Breast epithelium (tissue), 4 donors: ENCODE results near the gene LRRC40. TPM values are rescaled to one million over a fixed set of nuclear protein-coding genes. Genes with fewer than 3 reads are reported as not detected.
A peak's percentile ranks its signal among the peaks of the same experiment; 100 is the strongest.

ENCODE experiments used
- DNase-seq, 2 donors: peaks; one replicate each; pipeline ENCODE4 v3.0.0-alpha.2; 2019; ENCODE audit warnings: low spot score in 2 of 2
- H3K27ac ChIP-seq, 2 donors: fragments of 200-600 bp; sonication (generic) in 1 of 2; one replicate each; pipeline ENCODE4 v1.5.1; 2016 to 2019; ENCODE audit warnings: mild to moderate bottlenecking in 1 of 2
- H3K27me3 ChIP-seq, 2 donors: fragments of 200-600 bp; sonication (generic) in 1 of 2; one replicate each; pipeline versions ENCODE4 v1.5.1 to v1.6.0; 2017 to 2019; ENCODE audit warnings: control low read depth in 1 of 2, mild to moderate bottlenecking in 1 of 2
- H3K36me3 ChIP-seq: fragments of 200-600 bp; one replicate; pipeline ENCODE4 v1.5.1; 2019
- H3K4me1 ChIP-seq, 2 donors: fragments of 200-600 bp; sonication (generic); one replicate each; pipeline ENCODE4 v1.5.1; 2016 to 2019; ENCODE audit warnings: control low read depth in 1 of 2
- H3K4me3 ChIP-seq, 3 donors: fragments of 200-600 bp; sonication (generic); 1 replicate in 2 of 3; 2 replicates in 1 of 3; pipeline ENCODE4 v1.5.1; 2016 to 2019; ENCODE audit warnings: mild to moderate bottlenecking in 3 of 3, moderate library complexity in 2 of 3
- H3K9me3 ChIP-seq, 2 donors: fragments of 200-600 bp; sonication (generic) in 1 of 2; one replicate each; pipeline ENCODE4 v1.5.1; 2016 to 2019; ENCODE audit warnings: control low read depth in 1 of 2
- POLR2A ChIP-seq: fragments of 450-650 bp; IDR thresholded peaks from one replicate; pipeline ENCODE4 v1.6.1; 2016; ENCODE audit warnings: antibody characterized with exemption, mild to moderate bottlenecking, moderate library complexity
- POLR2AphosphoS5 ChIP-seq, 3 donors: sonication (generic); formaldehyde crosslinking; IDR thresholded peaks; one replicate each; pipeline ENCODE4 v1.6.1; 2017; ENCODE audit warnings: antibody characterized with exemption in 3 of 3
- intact Hi-C: fragments of 100-400 bp; cut with DNase I; formaldehyde crosslinking; loops from one replicate; pipeline ENCODE4 v1.15.1; 2023; ENCODE audit warnings: low total_unique reads
- total RNA-seq, 3 donors: library from RNA; depleted of rRNA; stranded (reverse); fragments of >200 nt; gene quantifications; one replicate each; pipeline ENCODE4 v1.1.0, GENCODE V29; 2016
- TF ChIP-seq, protein P1 (sequence below), 3 donors: fragments of 450-650 bp; IDR thresholded peaks; one replicate each; pipeline ENCODE4 v1.5.1; 2016 to 2017; ENCODE audit warnings: antibody characterized with exemption in 3 of 3, mild to moderate bottlenecking in 3 of 3, moderate library complexity in 3 of 3

LRRC40 gene
- total RNA-seq, 3 donors from 2014 or later = 13.9 to 22.1 (median 15.4) TPM

DNA sequence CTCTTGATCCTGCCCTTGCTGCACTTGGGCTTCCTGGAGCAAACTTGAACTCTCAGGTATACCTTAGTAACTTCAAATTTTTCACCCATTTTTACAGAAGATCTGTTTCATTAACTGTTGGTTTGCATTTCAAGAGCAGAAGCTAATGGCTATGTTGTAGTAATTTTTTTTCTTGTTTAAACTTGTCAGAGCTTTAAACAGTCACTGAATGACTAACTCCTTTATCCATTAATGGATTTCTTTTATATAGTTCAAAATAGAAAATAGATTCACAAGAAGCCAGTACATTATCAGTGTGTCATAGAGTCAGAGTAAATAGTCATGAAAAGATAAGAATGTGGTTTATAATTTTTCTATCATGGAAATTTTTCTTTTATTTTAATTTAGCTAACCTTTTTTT lies 29.4 kb upstream of the LRRC40 start:
- Histone ChIP-seq H3K36me3 (peaks cover 7% of the 10 kb centered on the region), H3K27ac (no peak overlapping the region), H3K27me3 (no peaks in the 10 kb centered on the region), H3K4me1 (no peaks in the 10 kb centered on the region), H3K4me3 (no peak overlapping the region), H3K9me3 (no peaks in the 10 kb centered on the region)
- no peak for TF ChIP-seq POLR2AphosphoS5 (IDR thresholded peaks at IDR 0.05)
- no peak for DNase-seq
- intact Hi-C loops = no loop called here

DNA sequence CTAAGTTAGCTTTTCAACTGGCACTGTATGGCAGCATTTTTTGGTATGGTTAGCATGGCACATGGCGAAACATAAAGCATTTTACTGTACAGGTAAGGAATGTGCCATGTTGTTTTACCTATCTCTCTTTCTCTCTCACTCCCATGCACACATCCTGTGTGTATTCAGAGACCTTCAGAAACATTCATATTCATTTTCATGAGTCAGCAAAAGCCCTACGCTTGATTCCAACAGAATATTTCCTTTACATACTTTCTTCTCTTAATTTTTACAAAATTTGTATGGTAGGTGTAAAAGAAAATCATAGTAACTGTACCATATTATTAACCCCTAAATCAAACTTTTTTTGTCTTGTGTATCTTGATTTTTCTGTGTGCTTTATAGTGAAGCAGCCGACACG lies 26.1 kb upstream of the LRRC40 start:
- Histone ChIP-seq H3K4me3 (no peak overlapping the region), H3K27me3 (no peaks in the 10 kb centered on the region), H3K9me3 (no peaks in the 10 kb centered on the region), H3K27ac (no peak overlapping the region), H3K36me3 (peaks cover 7% of the 10 kb centered on the region), H3K4me1 (peaks cover 0 to 3% of the 10 kb centered on the region in 2 donors)
- TF ChIP-seq, protein P1, sequence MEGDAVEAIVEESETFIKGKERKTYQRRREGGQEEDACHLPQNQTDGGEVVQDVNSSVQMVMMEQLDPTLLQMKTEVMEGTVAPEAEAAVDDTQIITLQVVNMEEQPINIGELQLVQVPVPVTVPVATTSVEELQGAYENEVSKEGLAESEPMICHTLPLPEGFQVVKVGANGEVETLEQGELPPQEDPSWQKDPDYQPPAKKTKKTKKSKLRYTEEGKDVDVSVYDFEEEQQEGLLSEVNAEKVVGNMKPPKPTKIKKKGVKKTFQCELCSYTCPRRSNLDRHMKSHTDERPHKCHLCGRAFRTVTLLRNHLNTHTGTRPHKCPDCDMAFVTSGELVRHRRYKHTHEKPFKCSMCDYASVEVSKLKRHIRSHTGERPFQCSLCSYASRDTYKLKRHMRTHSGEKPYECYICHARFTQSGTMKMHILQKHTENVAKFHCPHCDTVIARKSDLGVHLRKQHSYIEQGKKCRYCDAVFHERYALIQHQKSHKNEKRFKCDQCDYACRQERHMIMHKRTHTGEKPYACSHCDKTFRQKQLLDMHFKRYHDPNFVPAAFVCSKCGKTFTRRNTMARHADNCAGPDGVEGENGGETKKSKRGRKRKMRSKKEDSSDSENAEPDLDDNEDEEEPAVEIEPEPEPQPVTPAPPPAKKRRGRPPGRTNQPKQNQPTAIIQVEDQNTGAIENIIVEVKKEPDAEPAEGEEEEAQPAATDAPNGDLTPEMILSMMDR (IDR thresholded peaks at IDR 0.05) = no peak
- TF ChIP-seq POLR2AphosphoS5 (IDR thresholded peaks at IDR 0.05) (no peak), POLR2A (no peak)
- intact Hi-C loops = no loop called here
- no peak for DNase-seq

DNA sequence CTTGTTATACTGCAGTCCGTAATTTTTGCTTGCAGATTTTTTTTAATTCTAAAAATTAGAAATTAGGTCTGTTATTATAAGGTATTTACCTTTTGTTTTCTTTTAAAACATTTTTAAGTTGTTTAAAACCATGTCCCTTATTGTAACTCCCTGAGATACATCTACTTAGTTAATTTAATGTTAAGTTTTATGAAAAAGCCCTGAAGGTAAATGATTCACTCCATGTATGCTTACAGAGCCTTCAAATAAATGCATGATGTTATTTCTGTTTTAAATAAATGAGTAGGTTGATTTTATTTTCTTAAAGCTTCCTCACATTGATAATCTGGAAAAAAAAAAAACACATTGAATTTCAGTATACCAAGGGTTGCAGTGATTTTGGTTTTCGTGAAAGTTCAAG lies 23.3 kb upstream of the LRRC40 start:
- H3K27ac ChIP-seq = no peak overlapping the region
- no peaks in the 10 kb centered on the region for H3K9me3 ChIP-seq
- peaks cover 0 to 3% of the 10 kb centered on the region in 2 donors for H3K4me1 ChIP-seq
- intact Hi-C loops = no loop called here
- DNase-seq = no peak
- H3K4me3 ChIP-seq = no peak overlapping the region
- H3K36me3 ChIP-seq = peaks cover 7% of the 10 kb centered on the region
- TF ChIP-seq POLR2A (no peak), POLR2AphosphoS5 (IDR thresholded peaks at IDR 0.05) (no peak)
- TF ChIP-seq, protein P1 (IDR thresholded peaks at IDR 0.05) = no peak
- H3K27me3 ChIP-seq = no peaks in the 10 kb centered on the region

DNA sequence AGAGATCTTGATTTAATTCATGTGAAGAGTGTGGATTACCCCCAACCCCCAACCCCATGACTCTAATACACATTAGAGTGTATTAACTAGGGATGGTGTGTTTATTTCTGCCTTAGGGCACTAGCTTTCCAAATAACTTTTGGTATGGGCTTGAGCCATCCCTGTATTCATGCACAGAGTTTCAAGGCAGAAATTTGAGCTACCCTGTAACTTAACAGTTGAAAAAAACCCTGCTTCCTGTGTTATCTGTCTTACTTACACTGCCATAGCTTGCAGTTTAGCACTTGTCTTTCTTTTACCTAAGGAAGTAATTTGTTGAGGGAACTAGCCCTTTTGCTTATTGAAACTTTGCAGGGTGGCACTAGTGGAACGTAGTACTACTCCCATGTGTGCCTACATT lies 22.1 kb upstream of the LRRC40 start:
- no peak for DNase-seq
- no peak for TF ChIP-seq POLR2A
- no peak for TF ChIP-seq POLR2AphosphoS5 (IDR thresholded peaks at IDR 0.05)
- TF ChIP-seq, protein P1 (IDR thresholded peaks at IDR 0.05) = no peak
- no peak overlapping the region for H3K4me3 ChIP-seq
- H3K36me3 ChIP-seq = peaks cover 6% of the 10 kb centered on the region
- intact Hi-C loops = no loop called here
- H3K4me1 ChIP-seq = peaks cover 0 to 3% of the 10 kb centered on the region in 2 donors
- no peaks in the 10 kb centered on the region for H3K9me3 ChIP-seq
- no peaks in the 10 kb centered on the region for H3K27me3 ChIP-seq
- no peak overlapping the region for H3K27ac ChIP-seq

DNA sequence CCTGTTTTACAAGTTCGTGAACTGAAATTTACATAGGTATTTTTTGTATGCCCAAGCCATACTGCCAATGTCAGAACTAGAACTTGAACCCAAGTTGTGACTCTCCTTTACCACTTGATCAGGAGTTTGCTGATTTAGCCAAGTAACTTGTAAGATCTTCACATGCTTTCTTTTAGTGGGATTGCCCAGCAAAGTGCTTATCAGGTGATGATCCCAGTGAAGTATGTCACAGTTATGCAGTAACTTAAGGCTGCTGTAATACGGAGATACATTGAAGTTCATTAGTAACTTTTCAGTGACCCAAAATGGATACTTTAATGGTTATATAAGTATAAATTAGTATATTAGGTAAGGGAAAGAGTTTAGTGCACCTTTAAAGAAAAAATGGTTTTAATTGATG lies 19.6 kb upstream of the LRRC40 start:
- Histone ChIP-seq H3K27ac (no peak overlapping the region), H3K4me3 (no peak overlapping the region), H3K9me3 (no peaks in the 10 kb centered on the region), H3K27me3 (no peaks in the 10 kb centered on the region), H3K36me3 (no peaks in the 10 kb centered on the region), H3K4me1 (peaks cover 0 to 3% of the 10 kb centered on the region in 2 donors)
- intact Hi-C loops = no loop called here
- no peak for DNase-seq
- TF ChIP-seq, protein P1 (IDR thresholded peaks at IDR 0.05) = no peak
- TF ChIP-seq POLR2A (no peak), POLR2AphosphoS5 (IDR thresholded peaks at IDR 0.05) (no peak)

DNA sequence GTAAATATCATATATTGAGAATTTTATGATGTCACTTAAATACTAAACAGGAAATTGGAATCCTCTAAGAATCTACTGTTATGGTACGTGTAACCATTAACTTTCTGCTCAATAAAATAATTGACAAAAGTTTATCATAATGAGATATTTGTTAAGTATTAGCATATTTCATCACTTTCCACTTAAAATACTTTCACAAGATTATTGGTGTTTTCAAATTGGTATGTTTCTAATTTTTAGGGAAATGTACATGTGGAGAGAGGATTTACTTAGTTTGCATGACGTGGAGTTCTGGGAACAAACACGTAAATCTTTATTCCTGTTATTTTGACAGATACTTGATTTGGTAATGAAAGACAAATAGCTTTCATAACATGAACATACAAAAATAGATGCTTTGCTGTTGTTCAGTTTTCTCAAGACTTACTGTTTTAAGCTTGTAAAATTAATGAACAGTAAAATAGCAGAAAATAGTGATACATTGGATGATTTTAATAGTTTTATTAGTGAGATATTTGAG lies 17.4 kb upstream of the LRRC40 start:
- peak overlapping the region in 2 of 3 donors; percentile 70 to 79 for H3K4me3 ChIP-seq
- intact Hi-C loops = no loop called here
- H3K36me3 ChIP-seq = no peaks in the 10 kb centered on the region
- TF ChIP-seq POLR2A (no peak), POLR2AphosphoS5 (IDR thresholded peaks at IDR 0.05) (no peak)
- H3K9me3 ChIP-seq = no peaks in the 10 kb centered on the region
- H3K4me1 ChIP-seq = no peaks in the 10 kb centered on the region
- no peak for DNase-seq
- H3K27me3 ChIP-seq = no peaks in the 10 kb centered on the region
- peak overlapping the region; percentile 98 to 99 for H3K27ac ChIP-seq
